ENCODE measurements around the gene DSCAML1. TPM values are rescaled to one million over a fixed set of nuclear protein-coding genes. Genes with fewer than 3 reads are reported as not detected.

DSCAML1 gene
- total RNA-seq, 1 donor from 2014 or later = 0.95 TPM

GRCh38 chr11:117532568-117532967 lies 264.4 kb downstream of the DSCAML1 start:
- Histone ChIP-seq H3K4me1 (no peaks in the 10 kb centered on the region), H3K36me3 (no peaks in the 10 kb centered on the region), H3K4me3 (no peak overlapping the region), H3K27me3 (ENCODE audit: low read depth) (no peaks in the 10 kb centered on the region), H3K9me3 (no peaks in the 10 kb centered on the region), H3K27ac (no peak overlapping the region)
- ATAC-seq (no peak), DNase-seq (no peak)
- intact Hi-C loops (cut with DNase I) = no loop called here
- no peak for TF ChIP-seq CTCF (IDR thresholded peaks at IDR 0.05)

- H3K4me1 ChIP-seq = no peaks in the 10 kb centered on the region
- no peak for TF ChIP-seq CTCF (IDR thresholded peaks at IDR 0.05)
- no peaks in the 10 kb centered on the region for H3K27me3 ChIP-seq (ENCODE audit: low read depth)
- H3K27ac ChIP-seq = no peak overlapping the region
- no peak for ATAC-seq
- H3K9me3 ChIP-seq = no peaks in the 10 kb centered on the region
- DNase-seq = no peak
- no peaks in the 10 kb centered on the region for H3K36me3 ChIP-seq
- intact Hi-C loops (cut with DNase I) = no loop called here
- no peak overlapping the region for H3K4me3 ChIP-seq
These were observed 267.2 kb downstream of the DSCAML1 start for GRCh38 chr11:117529816-117530215.

GRCh38 chr11:117528097-117528721 lies 268.8 kb downstream of the DSCAML1 start:
- intact Hi-C loops (cut with DNase I) = no loop called here

GRCh38 chr11:117527271-117527670 lies 269.7 kb downstream of the DSCAML1 start:
- no peaks in the 10 kb centered on the region for H3K9me3 ChIP-seq
- intact Hi-C loops (cut with DNase I) = no loop called here
- H3K4me3 ChIP-seq = no peak overlapping the region
- no peaks in the 10 kb centered on the region for H3K27me3 ChIP-seq (ENCODE audit: low read depth)
- ATAC-seq (no peak), DNase-seq (no peak)
- no peak for TF ChIP-seq CTCF (IDR thresholded peaks at IDR 0.05)
- no peaks in the 10 kb centered on the region for H3K4me1 ChIP-seq
- no peak overlapping the region for H3K27ac ChIP-seq
- H3K36me3 ChIP-seq = no peaks in the 10 kb centered on the region

More at GRCh38 chr11:117528097-117528721, 268.8 kb downstream of the DSCAML1 start:
- Histone ChIP-seq H3K27me3 (ENCODE audit: low read depth) (no peaks in the 10 kb centered on the region), H3K27ac (no peak overlapping the region), H3K4me1 (no peaks in the 10 kb centered on the region), H3K9me3 (no peaks in the 10 kb centered on the region), H3K36me3 (no peaks in the 10 kb centered on the region), H3K4me3 (no peak overlapping the region)
- DNase-seq (no peak), ATAC-seq (no peak)
- TF ChIP-seq CTCF (IDR thresholded peaks at IDR 0.05) = no peak

GRCh38 chr11:117525866-117526542 lies 271.0 kb downstream of the DSCAML1 start:
- H3K4me3 ChIP-seq = no peak overlapping the region
- DNase-seq (no peak), ATAC-seq (no peak)
- intact Hi-C loops (cut with DNase I) = no loop called here
- H3K27ac ChIP-seq = no peak overlapping the region
- H3K4me1 ChIP-seq = no peaks in the 10 kb centered on the region
- H3K9me3 ChIP-seq = no peaks in the 10 kb centered on the region
- H3K27me3 ChIP-seq (ENCODE audit: low read depth) = no peaks in the 10 kb centered on the region
- no peaks in the 10 kb centered on the region for H3K36me3 ChIP-seq
- no peak for TF ChIP-seq CTCF (IDR thresholded peaks at IDR 0.05)

All from lower lobe of right lung (tissue), 2 donors.